Dedifferentiated amniotic fluid mesenchymal stem cell (primary cell): ENCODE data around the gene CENPB.

Experiments used
- DNase-seq: peaks from one replicate; pipeline ENCODE4 v3.0.0-alpha.2; 2016; ENCODE audit errors: extremely low spot score

The CENPB gene

GRCh38 chr20:3788685-3789155, 2.2 kb upstream of the CENPB start:
- DNase-seq = no peak

DNA sequence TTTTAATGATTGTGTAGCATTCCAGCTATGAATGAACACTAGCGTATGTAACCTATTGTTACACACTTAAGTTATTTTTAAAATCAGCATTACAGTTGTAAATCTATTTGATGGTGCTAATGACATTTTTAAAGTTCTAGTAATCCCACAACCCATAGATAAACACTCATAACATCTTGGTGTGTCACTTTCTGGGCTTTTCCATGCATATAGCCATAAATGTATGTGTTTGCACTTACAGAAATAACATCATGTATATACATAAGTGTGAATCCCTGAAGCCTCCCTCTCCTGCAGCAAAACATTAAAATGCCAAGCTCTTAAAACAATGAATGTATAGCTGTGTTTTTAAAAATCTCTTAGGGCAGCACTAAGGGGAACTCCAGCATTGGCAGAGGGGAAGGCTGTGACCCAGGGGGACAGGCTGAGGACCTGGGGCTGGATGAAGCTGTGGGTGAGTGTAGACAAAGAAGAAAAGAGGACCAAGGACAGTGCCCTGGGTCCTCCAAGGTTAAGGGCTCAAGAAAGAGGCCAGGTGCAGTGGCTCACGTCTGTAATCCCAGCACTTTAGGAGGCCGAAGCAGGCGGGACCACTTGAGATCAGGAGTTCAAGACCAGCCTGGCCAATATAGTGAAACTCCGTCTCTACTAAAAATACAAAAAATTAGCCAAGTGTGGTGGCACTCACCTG, 929 bp upstream of the CENPB start:
- no peak for DNase-seq

DNA sequence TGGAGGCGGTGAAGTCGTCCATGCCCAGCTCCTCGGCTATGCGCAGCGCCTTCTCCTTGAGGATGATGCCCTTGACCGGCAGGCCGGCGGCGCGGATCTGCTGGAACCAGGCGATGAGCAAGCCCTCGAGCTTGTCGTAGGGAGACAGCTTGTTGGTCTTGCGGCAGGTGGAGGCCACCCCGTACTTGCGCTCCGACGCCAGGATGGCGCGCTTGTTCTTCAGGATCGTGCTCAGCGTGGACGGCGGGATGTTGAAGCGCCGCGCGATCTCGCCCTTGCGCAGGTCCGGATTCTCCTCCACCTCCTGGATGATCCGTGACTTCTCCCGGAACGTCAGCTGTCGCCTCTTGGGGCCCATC, 435 bp downstream of the CENPB start:
- peak; percentile 54 for DNase-seq

GRCh38 chr20:3785240-3786125, 1.1 kb downstream of the CENPB start:
- no peak for DNase-seq

DNA sequence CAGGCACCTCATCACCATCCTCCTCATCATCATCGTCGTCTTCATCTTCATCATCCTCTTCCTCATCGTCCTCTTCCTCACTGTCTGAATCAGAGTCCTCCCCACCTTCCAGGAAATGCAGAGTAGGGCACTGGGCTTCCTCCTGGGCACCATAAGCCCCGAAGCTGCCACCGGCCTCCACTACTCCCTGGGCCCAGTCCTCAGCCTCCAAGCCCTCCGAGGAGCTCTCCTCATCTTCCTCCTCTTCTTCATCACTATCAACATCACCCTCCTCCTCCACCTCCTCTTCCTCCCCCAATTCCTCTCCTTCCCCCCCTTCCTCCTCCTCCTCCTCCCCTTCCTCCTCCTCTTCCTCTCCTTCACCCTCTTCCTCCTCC, 1.7 kb downstream of the CENPB start:
- no peak for DNase-seq

GRCh38 chr20:3784216-3784853, 2.2 kb downstream of the CENPB start:
- DNase-seq = no peak

DNA sequence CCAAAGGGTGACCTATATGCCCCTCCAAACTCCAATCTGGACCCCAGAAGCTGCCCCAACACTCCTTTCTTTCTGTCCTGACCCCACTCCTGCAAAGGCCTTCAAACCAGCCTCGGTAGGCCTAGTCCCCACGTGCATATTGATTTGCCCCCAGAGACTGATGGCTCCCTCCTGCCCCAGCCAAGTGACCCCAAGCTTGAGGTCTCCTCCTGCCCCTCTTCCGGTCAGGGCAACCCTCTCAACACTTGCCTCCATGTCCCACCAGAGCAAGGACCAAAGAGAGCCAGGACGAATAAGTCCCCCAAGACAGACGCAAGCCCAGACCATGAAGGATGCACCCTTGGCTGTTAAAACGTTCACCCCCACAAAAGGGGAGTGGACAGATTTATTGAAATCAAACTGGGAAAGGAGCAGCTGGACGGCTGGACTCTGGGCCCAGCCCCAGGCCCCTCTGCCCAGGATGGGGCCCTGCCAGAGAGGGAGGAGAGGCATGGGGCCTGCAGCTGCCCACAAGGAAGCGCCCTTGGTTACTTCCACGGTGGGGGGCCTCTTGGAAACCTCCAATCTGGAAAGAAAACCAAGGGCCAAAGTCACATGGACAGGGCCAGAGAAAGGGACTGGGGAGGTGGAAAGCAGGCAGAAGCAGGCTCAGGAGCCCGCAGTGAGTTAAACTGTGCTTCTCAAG, 2.9 kb downstream of the CENPB start:
- no peak for DNase-seq

DNA sequence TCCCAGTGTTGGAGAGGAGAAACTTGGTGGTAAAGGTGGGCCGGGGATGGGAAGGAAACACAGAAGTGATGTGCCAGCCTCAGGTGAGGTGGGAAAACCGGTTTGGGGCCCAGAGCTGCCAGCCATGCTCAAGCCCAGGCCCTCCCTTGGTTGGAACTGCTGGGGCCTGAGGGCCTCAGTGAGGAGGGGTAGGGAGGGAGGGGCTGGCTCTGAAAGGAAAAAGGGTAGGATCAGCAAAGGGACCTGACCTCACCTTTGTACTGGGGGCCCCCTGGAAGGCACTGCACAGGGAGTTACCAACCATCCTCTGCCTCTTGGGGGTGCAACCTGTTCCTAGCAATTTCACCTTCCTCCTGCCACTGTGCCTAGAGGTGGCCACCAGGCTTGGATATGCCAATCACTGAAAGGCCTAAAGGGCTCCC, 3.5 kb downstream of the CENPB start:
- no peak for DNase-seq

GRCh38 chr20:3782597-3782996, 3.9 kb downstream of the CENPB start:
- no peak for DNase-seq

- peak; percentile 97 for DNase-seq
These were observed 5.2 kb downstream of the CENPB start, which contains the start of gene SPEF1 for GRCh38 chr20:3781153-3781910. Gene SPEF1 (minus strand): TSS chr20:3781448. CDS start chr20:3781287, 161 bp downstream.

- DNase-seq = no peak
These were observed 7.6 kb downstream of the CENPB start for GRCh38 chr20:3778976-3779375.

DNA sequence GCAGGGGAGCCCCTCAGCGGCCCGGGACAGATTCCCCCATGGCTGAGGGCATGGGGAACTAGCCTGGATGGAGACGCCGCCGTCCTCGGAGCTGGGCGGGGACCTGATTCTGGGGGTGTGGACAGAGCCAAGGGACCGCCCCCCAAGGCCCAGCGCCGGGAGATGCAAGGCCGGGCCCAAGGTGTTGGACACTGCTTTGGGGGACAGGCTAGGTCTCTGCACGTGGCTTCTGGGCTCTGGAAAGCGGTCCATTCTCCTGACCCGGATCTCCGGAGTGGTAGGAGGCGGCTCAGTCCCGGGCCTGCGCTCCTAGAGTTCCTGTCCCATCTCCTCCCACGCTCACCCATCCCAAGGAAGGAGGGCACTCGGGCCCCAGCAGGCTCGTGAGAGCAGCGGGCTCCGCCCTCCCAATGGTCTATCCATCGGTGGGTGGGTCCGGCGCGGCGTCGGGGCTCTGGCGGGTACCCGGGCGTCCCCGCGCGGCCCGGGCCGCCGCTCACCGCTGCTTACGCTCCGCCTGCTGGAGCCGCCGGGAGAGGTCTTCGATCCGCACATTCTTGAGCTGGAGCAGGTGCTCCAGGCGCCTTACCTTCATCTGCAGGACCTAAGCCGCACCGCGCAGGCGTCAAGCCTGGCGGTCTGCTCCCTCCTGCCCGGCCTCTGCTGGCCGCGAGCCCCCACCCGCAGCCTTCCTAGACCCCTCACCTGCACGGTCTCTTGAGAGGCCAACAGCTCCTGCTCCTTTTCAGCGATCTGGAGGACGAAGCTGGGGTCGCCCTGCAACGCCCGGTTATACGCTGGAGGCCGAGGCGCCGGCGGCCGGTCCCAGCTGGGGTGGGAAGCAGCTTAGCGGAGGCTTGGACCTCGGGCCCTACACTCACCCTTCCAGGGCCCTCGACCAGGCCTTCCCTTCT, 8.6 kb downstream of the CENPB start:
- DNase-seq = peak; percentile 24

- DNase-seq = no peak
These were observed 9.2 kb downstream of the CENPB start for GRCh38 chr20:3777381-3777715.

DNA sequence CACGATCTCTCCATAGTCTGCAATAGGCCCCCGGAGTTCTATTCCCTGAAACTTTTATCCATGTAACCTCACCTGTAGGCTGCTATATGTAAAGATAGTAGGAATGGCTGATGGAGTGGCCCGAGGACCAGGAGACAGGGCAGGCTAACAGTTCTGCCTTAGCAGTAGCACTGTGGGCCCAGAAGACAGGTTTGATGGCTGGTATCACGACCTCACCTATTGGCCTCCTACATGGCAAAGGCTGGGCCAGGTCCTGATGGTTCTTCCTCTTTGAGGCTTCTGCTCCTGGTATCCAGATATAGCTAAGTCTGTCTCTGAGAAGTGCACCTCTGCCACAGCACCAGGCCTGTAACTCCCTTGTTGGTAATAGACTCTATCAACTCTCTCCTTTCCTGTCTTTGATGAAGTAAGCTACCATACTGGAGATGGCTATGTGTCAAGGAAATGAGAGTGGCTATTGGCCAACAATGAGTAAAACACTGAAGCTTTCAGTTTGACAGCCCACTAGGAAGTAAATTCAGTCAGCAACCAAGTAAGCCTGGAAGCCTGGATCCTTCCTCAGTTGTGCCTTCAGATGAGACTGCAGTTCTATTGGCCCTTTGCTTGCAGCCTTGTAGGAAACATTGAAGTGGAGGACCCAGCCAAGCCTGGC, 11.0 kb downstream of the CENPB start:
- no peak for DNase-seq

DNA sequence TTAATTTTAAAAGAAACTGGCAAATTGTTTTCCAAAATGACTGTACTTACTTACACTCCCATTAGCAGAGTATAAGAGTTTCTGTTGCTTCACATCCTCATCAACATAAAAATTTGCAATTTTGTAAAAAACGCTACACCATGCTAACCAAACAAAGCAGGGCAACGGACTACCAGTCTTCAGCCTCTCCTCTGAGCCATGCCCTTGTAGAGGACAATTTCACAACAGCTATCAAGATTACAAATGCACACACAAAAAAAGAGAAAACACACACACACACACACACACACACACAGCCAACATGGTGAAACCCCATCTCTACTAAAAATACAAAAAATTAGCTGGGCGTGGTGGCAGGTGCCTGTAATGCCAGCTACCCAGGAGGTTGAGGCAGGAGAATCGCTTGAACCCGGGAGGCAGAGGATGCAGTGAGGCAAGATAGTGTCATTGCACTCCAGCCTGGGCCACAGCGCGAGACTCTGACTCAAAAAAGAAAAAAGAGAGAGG, 14.9 kb downstream of the CENPB start:
- no peak for DNase-seq

DNA sequence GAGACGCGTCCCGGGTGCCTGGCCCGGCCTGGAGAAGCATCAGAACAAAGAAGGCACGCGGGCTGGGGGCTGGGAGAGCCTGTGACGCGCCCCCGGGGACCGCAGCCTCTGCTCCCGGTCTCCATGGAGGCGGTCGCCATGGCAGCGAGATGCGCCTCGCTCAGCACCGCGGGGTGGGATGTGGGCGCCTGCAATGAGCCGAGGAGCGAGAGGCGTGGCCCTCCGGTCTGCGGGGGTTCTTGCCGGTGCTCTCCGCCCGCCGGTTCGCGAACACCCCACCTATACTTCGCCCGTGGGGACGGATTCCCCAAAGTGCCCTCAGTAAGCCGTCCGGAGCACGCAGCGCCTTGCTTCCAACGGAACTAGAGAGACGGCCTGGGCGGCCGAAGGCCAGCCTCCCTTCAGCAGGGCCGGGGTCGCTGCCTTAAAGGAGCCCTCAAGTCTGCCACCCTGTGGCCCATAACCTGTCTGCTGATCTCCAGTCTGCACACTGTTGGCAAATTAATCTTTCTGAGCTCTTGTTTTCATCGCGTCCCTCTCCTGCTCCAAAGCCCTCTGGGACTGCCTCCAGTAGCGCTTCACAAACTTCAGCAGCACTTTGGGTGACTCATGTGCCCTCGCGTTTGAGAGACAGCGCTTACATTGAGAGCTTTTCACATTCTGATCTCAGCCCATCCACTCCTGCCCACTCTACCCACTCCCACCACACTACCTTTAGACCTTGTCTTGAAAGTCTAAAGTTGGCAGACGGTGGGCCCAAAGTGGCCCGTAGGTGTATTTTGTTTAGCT, 18.0 kb downstream of the CENPB start:
- DNase-seq = peak; percentile 73

DNA sequence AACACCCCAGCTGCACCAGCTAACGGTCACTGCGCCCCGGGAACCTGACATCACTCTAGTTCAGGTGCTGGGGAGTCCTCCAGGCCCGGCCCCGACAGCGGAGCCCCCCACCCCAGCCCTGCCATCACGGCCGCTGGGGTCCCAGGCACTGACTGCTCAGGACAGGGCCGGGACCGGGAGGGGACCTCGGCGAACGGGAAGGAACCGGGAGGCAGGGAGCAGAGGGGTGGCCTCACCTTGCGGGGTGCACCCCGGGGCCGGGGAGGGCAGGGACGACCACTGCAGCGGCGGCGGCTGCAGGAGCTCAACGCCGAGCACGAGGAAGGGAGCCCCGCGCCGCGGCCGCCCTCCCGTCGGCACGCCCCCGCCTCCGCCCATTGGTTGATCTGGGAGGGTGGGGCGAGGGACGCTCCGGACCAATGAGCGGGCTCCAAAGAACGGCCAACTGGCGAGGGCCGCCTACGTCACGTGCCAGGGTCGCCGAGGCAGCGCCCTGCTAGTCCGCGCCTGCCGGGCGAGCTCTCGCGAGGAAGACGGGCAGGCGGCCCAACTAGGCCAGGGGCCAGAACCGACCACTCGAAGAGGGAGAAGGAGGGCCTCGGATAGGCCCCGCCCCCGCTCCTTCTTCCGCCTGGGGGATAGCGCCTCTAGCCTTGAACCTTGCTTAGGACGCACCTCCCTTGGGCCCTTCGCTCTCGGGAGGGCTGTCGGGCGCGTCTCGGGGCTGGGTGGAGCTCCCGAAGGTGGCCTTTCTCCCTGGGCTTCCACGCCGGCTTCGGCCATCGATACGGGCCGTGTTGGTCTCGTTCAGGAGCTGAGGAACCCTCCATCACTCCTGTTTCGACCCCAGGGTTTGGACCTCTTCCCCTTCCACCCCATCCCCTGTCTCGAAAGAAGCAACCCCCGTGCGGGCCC, 18.9 kb downstream of the CENPB start, which contains the start of gene ADISSP:
Gene ADISSP (minus strand): TSS at position 327 of the 915 bp plus-strand sequence. CDS start 7,653 bp downstream, outside the sequence.
- peak; percentile 97 for DNase-seq

DNA sequence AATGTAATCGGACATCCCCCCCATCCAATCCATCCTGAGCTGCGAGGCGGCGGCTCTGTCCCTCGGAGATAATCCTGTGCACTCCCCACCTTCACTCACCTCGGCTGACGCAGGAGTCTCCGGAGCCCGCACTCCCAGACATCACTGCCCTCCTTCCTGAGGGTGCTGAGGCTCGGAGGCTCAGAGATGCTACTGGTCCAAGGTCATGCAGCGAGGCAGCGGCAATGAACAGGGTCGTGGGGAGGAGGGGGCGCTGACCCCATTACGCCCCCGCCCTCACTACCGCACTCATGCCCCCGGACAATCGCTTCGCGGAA, 19.5 kb downstream of the CENPB start:
- no peak for DNase-seq
